Stimulated activated effector memory CD8-positive, alpha-beta T cell treated with anti-CD3 and anti-CD28 coated beads, Interleukin-12 subunit alpha, Interleukin-12 subunit beta, amount 100 ng/mL, for 72 hours (primary cell): ENCODE data around the gene TRAPPC5.
A peak's percentile ranks its signal among the peaks of the same experiment; 100 is the strongest.

Experiments used
- ATAC-seq: fragments of 150-1000 bp; cut with Tn5 transposase; 2 replicates; pipeline ENCODE4 v1.10.0; 2021
- DNase-seq, 2 donors: peaks; one replicate each; pipeline ENCODE4 v3.0.0; 2021 to 2022; ENCODE audit warnings: low spot score in 2 of 2
- H3K27ac Mint-ChIP-seq: one replicate; pipeline ENCODE4 v1.8.0; 2022; ENCODE audit warnings: mild to moderate bottlenecking, mixed read lengths
- H3K36me3 Mint-ChIP-seq: one replicate; pipeline ENCODE4 v1.8.0; 2022; ENCODE audit warnings: mild to moderate bottlenecking, mixed read lengths
- H3K4me1 Mint-ChIP-seq: one replicate; pipeline ENCODE4 v1.8.0; 2022; ENCODE audit warnings: mixed read lengths
- H3K4me3 Mint-ChIP-seq: one replicate; pipeline ENCODE4 v1.8.0; 2022; ENCODE audit warnings: mild to moderate bottlenecking, mixed read lengths
- H3K9me3 Mint-ChIP-seq: one replicate; pipeline ENCODE4 v1.8.0; 2022; ENCODE audit warnings: mixed read lengths

The TRAPPC5 gene

GRCh38 chr19:7658219-7658686 is 22.4 kb upstream of the TRAPPC5 start:
- no peaks in the 10 kb centered on the region for H3K36me3 Mint-ChIP-seq
- H3K4me1 Mint-ChIP-seq: peaks cover 13% of the 10 kb centered on the region
- no peak overlapping the region for H3K27ac Mint-ChIP-seq
- peak; percentile 90 for ATAC-seq
- H3K9me3 Mint-ChIP-seq: no peaks in the 10 kb centered on the region
- peak overlapping the region; percentile 51 for H3K4me3 Mint-ChIP-seq
- DNase-seq: peak in 1 of 2 donors; percentile 62

GRCh38 chr19:7661744-7662538 is 18.7 kb upstream of the TRAPPC5 start:
- H3K36me3 Mint-ChIP-seq: no peaks in the 10 kb centered on the region
- no peak overlapping the region for H3K4me3 Mint-ChIP-seq
- no peaks in the 10 kb centered on the region for H3K9me3 Mint-ChIP-seq
- H3K4me1 Mint-ChIP-seq: peaks cover 13% of the 10 kb centered on the region
- ATAC-seq: no peak
- H3K27ac Mint-ChIP-seq: no peak overlapping the region
- no peak for DNase-seq

- no peaks in the 10 kb centered on the region for H3K9me3 Mint-ChIP-seq
- ATAC-seq: no peak
These were observed 18.0 kb upstream of the TRAPPC5 start for GRCh38 chr19:7662657-7663056.

GRCh38 chr19:7663706-7664105 is 16.9 kb upstream of the TRAPPC5 start:
- H3K4me1 Mint-ChIP-seq: no peaks in the 10 kb centered on the region
- ATAC-seq: no peak
- no peak overlapping the region for H3K4me3 Mint-ChIP-seq
- no peaks in the 10 kb centered on the region for H3K36me3 Mint-ChIP-seq
- H3K9me3 Mint-ChIP-seq: no peaks in the 10 kb centered on the region
- no peak for DNase-seq
- no peak overlapping the region for H3K27ac Mint-ChIP-seq

More at GRCh38 chr19:7662657-7663056, 18.0 kb upstream of the TRAPPC5 start:
- peaks cover 8% of the 10 kb centered on the region for H3K4me1 Mint-ChIP-seq
- no peak overlapping the region for H3K27ac Mint-ChIP-seq
- no peak overlapping the region for H3K4me3 Mint-ChIP-seq
- no peaks in the 10 kb centered on the region for H3K36me3 Mint-ChIP-seq
- DNase-seq: no peak

GRCh38 chr19:7665076-7665475 is 15.6 kb upstream of the TRAPPC5 start:
- Mint-ChIP-seq H3K9me3 (no peaks in the 10 kb centered on the region), H3K4me1 (peaks cover 9% of the 10 kb centered on the region), H3K27ac (no peak overlapping the region), H3K4me3 (no peak overlapping the region), H3K36me3 (no peaks in the 10 kb centered on the region)
- no peak for DNase-seq
- ATAC-seq: no peak

- ATAC-seq: no peak
- H3K4me1 Mint-ChIP-seq: peaks cover 17% of the 10 kb centered on the region
- no peak within 1 kb of the TSS for H3K4me3 Mint-ChIP-seq
- no peak within 1 kb of the TSS for H3K27ac Mint-ChIP-seq
- no peaks in the 10 kb centered on the region for H3K36me3 Mint-ChIP-seq
- no peak for DNase-seq
- no peaks in the 10 kb centered on the region for H3K9me3 Mint-ChIP-seq
These were observed 11.8 kb upstream of the TRAPPC5 start, which contains the start of gene RETN for GRCh38 chr19:7668842-7669241. Gene RETN, plus strand, starts transcription at chr19:7669049. Its CDS starts 278 bp downstream, at chr19:7669327.

- Mint-ChIP-seq H3K4me1 (peaks cover 24% of the 10 kb centered on the region), H3K36me3 (no peaks in the 10 kb centered on the region), H3K27ac (no peak overlapping the region), H3K9me3 (no peaks in the 10 kb centered on the region), H3K4me3 (no peak overlapping the region)
- ATAC-seq: no peak
- DNase-seq: no peak
These were observed 11.0 kb upstream of the TRAPPC5 start for GRCh38 chr19:7669641-7670040.

GRCh38 chr19:7670150-7670783 is 10.4 kb upstream of the TRAPPC5 start:
- ATAC-seq (peak; percentile 48), DNase-seq (no peak)
- Mint-ChIP-seq H3K27ac (no peak overlapping the region), H3K9me3 (no peaks in the 10 kb centered on the region), H3K4me3 (peak overlapping the region; percentile 44), H3K4me1 (peaks cover 25% of the 10 kb centered on the region), H3K36me3 (no peaks in the 10 kb centered on the region)

GRCh38 chr19:7670790-7671189 is 9.8 kb upstream of the TRAPPC5 start:
- no peak for ATAC-seq
- Mint-ChIP-seq H3K36me3 (no peaks in the 10 kb centered on the region), H3K4me3 (peak overlapping the region; percentile 44), H3K4me1 (peaks cover 27% of the 10 kb centered on the region), H3K9me3 (no peaks in the 10 kb centered on the region), H3K27ac (no peak overlapping the region)
- no peak for DNase-seq

- ATAC-seq (no peak), DNase-seq (no peak)
- no peaks in the 10 kb centered on the region for H3K9me3 Mint-ChIP-seq
- H3K4me1 Mint-ChIP-seq: peaks cover 43% of the 10 kb centered on the region
- no peak overlapping the region for H3K27ac Mint-ChIP-seq
- H3K4me3 Mint-ChIP-seq: no peak overlapping the region
- no peaks in the 10 kb centered on the region for H3K36me3 Mint-ChIP-seq
These were observed 8.1 kb upstream of the TRAPPC5 start for GRCh38 chr19:7672522-7672921.

- Mint-ChIP-seq H3K36me3 (peaks cover 5% of the 10 kb centered on the region), H3K27ac (no peak overlapping the region), H3K4me1 (peaks cover 55% of the 10 kb centered on the region), H3K9me3 (no peaks in the 10 kb centered on the region), H3K4me3 (no peak overlapping the region)
- ATAC-seq (no peak), DNase-seq (no peak)
These were observed 6.3 kb upstream of the TRAPPC5 start for GRCh38 chr19:7674010-7675005.

GRCh38 chr19:7676376-7676775 is 4.3 kb upstream of the TRAPPC5 start:
- DNase-seq: no peak
- peaks cover 12% of the 10 kb centered on the region for H3K36me3 Mint-ChIP-seq
- no peak for ATAC-seq
- no peak overlapping the region for H3K27ac Mint-ChIP-seq
- no peak overlapping the region for H3K4me3 Mint-ChIP-seq
- H3K4me1 Mint-ChIP-seq: peaks cover 53% of the 10 kb centered on the region
- no peaks in the 10 kb centered on the region for H3K9me3 Mint-ChIP-seq

GRCh38 chr19:7676854-7677253 is 3.8 kb upstream of the TRAPPC5 start, which contains the start of gene MCEMP1:
Gene MCEMP1, plus strand, starts transcription at chr19:7677090. Its CDS starts 31 bp downstream, at chr19:7677121.
- Mint-ChIP-seq H3K9me3 (no peaks in the 10 kb centered on the region), H3K4me3 (no peak within 1 kb of the TSS), H3K27ac (peak within 1 kb of the TSS; percentile 43), H3K4me1 (peaks cover 58% of the 10 kb centered on the region), H3K36me3 (peaks cover 16% of the 10 kb centered on the region)
- DNase-seq (no peak), ATAC-seq (no peak)

- Mint-ChIP-seq H3K9me3 (no peaks in the 10 kb centered on the region), H3K4me3 (peak overlapping the region; percentile 40), H3K4me1 (peaks cover 64% of the 10 kb centered on the region), H3K36me3 (peaks cover 23% of the 10 kb centered on the region), H3K27ac (peak overlapping the region; percentile 43)
- no peak for DNase-seq
- no peak for ATAC-seq
These were observed 2.8 kb upstream of the TRAPPC5 start for GRCh38 chr19:7677669-7678311.
